HG03378 (cell line): ENCODE data around the gene RAB27B.
"Not testable (repeated sequence)": the region's sequence is repeated elsewhere in the genome, so short reads cannot be mapped to it uniquely, and the experiment has no call there.

Experiments used
- ATAC-seq: cut with Tn5 transposase; IDR thresholded peaks from one replicate; pipeline ENCODE4 v1.9.1; 2021; ENCODE audit warnings: mild to moderate bottlenecking, moderate library complexity; ENCODE audit not compliant: unreplicated experiment

Gene RAB27B

GRCh38 chr18:54813977-54814565 lies 14.2 kb upstream of the RAB27B start:
- no peak for ATAC-seq

GRCh38 chr18:54815086-54815485 lies 13.2 kb upstream of the RAB27B start:
- no peak for ATAC-seq

- not testable (repeated sequence) for ATAC-seq
These were observed 7.4 kb upstream of the RAB27B start for GRCh38 chr18:54820785-54821275.

GRCh38 chr18:54822872-54823845 lies 5.1 kb upstream of the RAB27B start:
- no peak for ATAC-seq

- no peak for ATAC-seq
These were observed 3.5 kb upstream of the RAB27B start for GRCh38 chr18:54824761-54825160.

- no peak for ATAC-seq
These were observed 2.5 kb upstream of the RAB27B start for GRCh38 chr18:54825601-54826344.

GRCh38 chr18:54828986-54829385 lies 709 bp downstream of the RAB27B start:
- ATAC-seq = no peak

GRCh38 chr18:54829856-54830255 lies 1.6 kb downstream of the RAB27B start:
- no peak for ATAC-seq

GRCh38 chr18:54830260-54830659 lies 2.0 kb downstream of the RAB27B start:
- no peak for ATAC-seq

GRCh38 chr18:54830866-54831265 lies 2.6 kb downstream of the RAB27B start:
- no peak for ATAC-seq

GRCh38 chr18:54835944-54836343 lies 7.7 kb downstream of the RAB27B start:
- no peak for ATAC-seq

GRCh38 chr18:54843314-54843713 lies 15.0 kb downstream of the RAB27B start:
- no peak for ATAC-seq

GRCh38 chr18:54845787-54846186 lies 17.5 kb downstream of the RAB27B start:
- no peak for ATAC-seq

GRCh38 chr18:54848121-54848520 lies 19.8 kb downstream of the RAB27B start:
- ATAC-seq = no peak

- no peak for ATAC-seq
These were observed 21.4 kb downstream of the RAB27B start for GRCh38 chr18:54849683-54850082.

GRCh38 chr18:54850598-54850997 lies 22.3 kb downstream of the RAB27B start:
- ATAC-seq = no peak

GRCh38 chr18:54852780-54853675 lies 24.8 kb downstream of the RAB27B start:
- ATAC-seq = no peak

- not testable (repeated sequence) for ATAC-seq
These were observed 26.8 kb downstream of the RAB27B start for GRCh38 chr18:54855050-54855449.

- no peak for ATAC-seq
These were observed 27.9 kb downstream of the RAB27B start for GRCh38 chr18:54856105-54856646.

GRCh38 chr18:54857499-54857898 lies 29.2 kb downstream of the RAB27B start:
- no peak for ATAC-seq
